H9 (cell line): ENCODE results near the gene PPIP5K2. TPM values are rescaled to one million over a fixed set of nuclear protein-coding genes. Genes with fewer than 3 reads are reported as not detected.

Experiments used
- DNase-seq: peaks from one replicate; pipeline ENCODE4 v3.0.0-alpha.2; 2017
- H2AFZ ChIP-seq: one replicate; pipeline ENCODE4 v1.6.1; 2013; ENCODE audit warnings: mild to moderate bottlenecking, low read length, control low read depth, moderate library complexity
- H2AK5ac ChIP-seq: 2 replicates; pipeline ENCODE4 v1.6.1; 2013; ENCODE audit warnings: low read length, control low read depth, mixed read lengths; ENCODE audit not compliant: insufficient read length
- H2BK120ac ChIP-seq: one replicate; pipeline ENCODE4 v1.6.1; 2013; ENCODE audit warnings: low read depth, mild to moderate bottlenecking, low read length, control low read depth, inconsistent platforms; ENCODE audit not compliant: poor library complexity, severe bottlenecking
- H2BK12ac ChIP-seq: 2 replicates; pipeline ENCODE4 v1.6.1; 2013; ENCODE audit warnings: low read length, control low read depth, mixed read lengths, low read depth; ENCODE audit not compliant: insufficient read length
- H2BK15ac ChIP-seq: 2 replicates; pipeline ENCODE4 v1.6.1; 2013; ENCODE audit warnings: low read depth, low read length, control low read depth
- H2BK20ac ChIP-seq: one replicate; pipeline ENCODE4 v1.6.1; 2013; ENCODE audit warnings: low read depth, mild to moderate bottlenecking, low read length, control low read depth, inconsistent platforms; ENCODE audit not compliant: poor library complexity, severe bottlenecking
- H2BK5ac ChIP-seq: 2 replicates; pipeline ENCODE4 v1.6.1; 2013; ENCODE audit warnings: low read length, control low read depth, mixed read lengths; ENCODE audit not compliant: insufficient read length
- H3K14ac ChIP-seq: 2 replicates; pipeline ENCODE4 v1.6.1; 2013; ENCODE audit warnings: low read length, control low read depth; ENCODE audit not compliant: insufficient read depth
- H3K18ac ChIP-seq: 2 replicates; pipeline ENCODE4 v1.6.1; 2013; ENCODE audit warnings: low read depth, mild to moderate bottlenecking, mixed read lengths, low read length, control low read depth; ENCODE audit not compliant: insufficient read length
- H3K23ac ChIP-seq: 2 replicates; pipeline ENCODE4 v1.6.1; 2013; ENCODE audit warnings: low read length, control low read depth, mixed read lengths, low read depth; ENCODE audit not compliant: insufficient read length
- H3K23me2 ChIP-seq: 2 replicates; pipeline ENCODE4 v1.6.1; 2013; ENCODE audit warnings: low read depth, mild to moderate bottlenecking, mixed read lengths, low read length, control low read depth; ENCODE audit not compliant: insufficient read length, poor library complexity, severe bottlenecking
- H3K27ac ChIP-seq: 2 replicates; pipeline ENCODE4 v1.5.1; 2013; ENCODE audit warnings: low read length, control low read depth, mixed read lengths, low read depth; ENCODE audit not compliant: insufficient read length
- H3K27me3 ChIP-seq: 2 replicates; pipeline ENCODE4 v1.6.1; 2013; ENCODE audit warnings: low read length, control low read depth, inconsistent platforms; ENCODE audit not compliant: insufficient read depth
- H3K4ac ChIP-seq: 2 replicates; pipeline ENCODE4 v1.6.1; 2013; ENCODE audit warnings: low read depth, mild to moderate bottlenecking, control low read depth, inconsistent platforms, low read length, moderate library complexity
- H3K4me1 ChIP-seq: 2 replicates; pipeline ENCODE4 v1.6.1; 2013; ENCODE audit warnings: low read length, control low read depth, inconsistent platforms; ENCODE audit not compliant: insufficient read depth
- H3K4me2 ChIP-seq: 2 replicates; pipeline ENCODE4 v1.6.1; 2013; ENCODE audit warnings: low read length, control low read depth, mixed read lengths; ENCODE audit not compliant: insufficient read length, insufficient read depth
- H3K56ac ChIP-seq: 2 replicates; pipeline ENCODE4 v1.6.1; 2013; ENCODE audit warnings: low read depth, mild to moderate bottlenecking, mixed read lengths, low read length, control low read depth; ENCODE audit not compliant: insufficient read length
- H3K79me1 ChIP-seq: 2 replicates; pipeline ENCODE4 v1.6.1; 2013; ENCODE audit warnings: low read depth, mild to moderate bottlenecking, moderate library complexity, low read length, control low read depth, inconsistent platforms; ENCODE audit not compliant: insufficient read depth, poor library complexity, severe bottlenecking
- H3K79me2 ChIP-seq: 2 replicates; pipeline ENCODE4 v1.6.1; 2013; ENCODE audit warnings: low read length, control low read depth, inconsistent platforms; ENCODE audit not compliant: insufficient read depth
- H3K9ac ChIP-seq: 2 replicates; pipeline ENCODE4 v1.6.1; 2013; ENCODE audit warnings: low read length, control low read depth, mixed read lengths; ENCODE audit not compliant: insufficient read length; ENCODE audit errors: extremely low read depth
- H3K9me3 ChIP-seq: one replicate; pipeline ENCODE4 v1.6.1; 2013; ENCODE audit warnings: low read depth, low read length, inconsistent platforms; ENCODE audit not compliant: control insufficient read depth
- H3T11ph ChIP-seq: one replicate; pipeline ENCODE4 v1.6.1; 2013; ENCODE audit warnings: mild to moderate bottlenecking, low read length, control low read depth, inconsistent platforms
- H4K20me1 ChIP-seq: one replicate; pipeline ENCODE4 v1.6.1; 2013; ENCODE audit not compliant: control insufficient read depth, insufficient read length, insufficient read depth
- H4K5ac ChIP-seq: 2 replicates; pipeline ENCODE4 v1.6.1; 2013; ENCODE audit warnings: low read depth, mild to moderate bottlenecking, mixed read lengths, low read length, control low read depth; ENCODE audit not compliant: insufficient read length
- H4K8ac ChIP-seq: replicated peaks from 2 replicates; pipeline ENCODE4 v1.6.1; 2013; ENCODE audit warnings: low read length, control low read depth, mixed read lengths, low read depth; ENCODE audit not compliant: insufficient read length
- H4K91ac ChIP-seq: 2 replicates; pipeline ENCODE4 v1.6.1; 2013; ENCODE audit warnings: low read depth, mild to moderate bottlenecking, moderate library complexity, mixed read lengths, low read length, control low read depth; ENCODE audit not compliant: insufficient read length
- H3K27ac Mint-ChIP-seq, 3 experiments: 2 replicates in 2 of 3; 3 replicates in 1 of 3; pipeline ENCODE4 v1.8.0; 2020 to 2021; ENCODE audit warnings: mixed read lengths in 3 of 3, mild to moderate bottlenecking in 1 of 3, moderate library complexity in 1 of 3
- H3K27me3 Mint-ChIP-seq: 2 replicates; pipeline ENCODE4 v1.8.0; 2021; ENCODE audit warnings: low read depth, mild to moderate bottlenecking, moderate library complexity, mixed read lengths
- H3K36me3 Mint-ChIP-seq, 3 experiments: 2 replicates in 2 of 3; 3 replicates in 1 of 3; pipeline ENCODE4 v1.8.0; 2020 to 2021; ENCODE audit warnings: low read depth in 3 of 3, mixed read lengths in 3 of 3; ENCODE audit not compliant: insufficient read depth in 1 of 3
- H3K4me1 Mint-ChIP-seq, 2 experiments: 2 replicates each; pipeline ENCODE4 v1.8.0; 2020; ENCODE audit warnings: mixed read lengths in 2 of 2
- H3K4me3 Mint-ChIP-seq, 2 experiments: 2 replicates in 1 of 2; 3 replicates in 1 of 2; pipeline ENCODE4 v1.8.0; 2020 to 2021; ENCODE audit warnings: mild to moderate bottlenecking in 2 of 2, mixed read lengths in 2 of 2, moderate library complexity in 1 of 2
- H3K9me3 Mint-ChIP-seq, 2 experiments: 2 replicates in 1 of 2; 3 replicates in 1 of 2; pipeline ENCODE4 v1.8.0; 2020; ENCODE audit warnings: mild to moderate bottlenecking in 2 of 2, mixed read lengths in 2 of 2, moderate library complexity in 1 of 2
- WGBS: extraction: QIAGEN DNeasy Blood & Tissue Kit; methylation state at CpG from one replicate; pipeline ENCODE4 v1.1.7; 2013; ENCODE audit warnings: missing lambda C conversion rate, low lambda C conversion rate, mixed read lengths; ENCODE audit not compliant: insufficient read length; ENCODE audit errors: extremely low coverage; 5-methylcytosine and 5-hydroxymethylcytosine counted together
- total RNA-seq: library from RNA; stranded (reverse); gene quantifications from 2 replicates; pipeline ENCODE4 v1.2.1, GENCODE V29; 2021
- TF ChIP-seq, protein P1 (sequence below): fragments of 200-600 bp; sonication (generic); conservative IDR thresholded peaks from 3 replicates; pipeline ENCODE4 v1.8.0; 2021; ENCODE audit warnings: antibody characterized with exemption, mild to moderate bottlenecking

Gene PPIP5K2
- total RNA-seq, 1 experiment from 2014 or later: 43.8 TPM

DNA sequence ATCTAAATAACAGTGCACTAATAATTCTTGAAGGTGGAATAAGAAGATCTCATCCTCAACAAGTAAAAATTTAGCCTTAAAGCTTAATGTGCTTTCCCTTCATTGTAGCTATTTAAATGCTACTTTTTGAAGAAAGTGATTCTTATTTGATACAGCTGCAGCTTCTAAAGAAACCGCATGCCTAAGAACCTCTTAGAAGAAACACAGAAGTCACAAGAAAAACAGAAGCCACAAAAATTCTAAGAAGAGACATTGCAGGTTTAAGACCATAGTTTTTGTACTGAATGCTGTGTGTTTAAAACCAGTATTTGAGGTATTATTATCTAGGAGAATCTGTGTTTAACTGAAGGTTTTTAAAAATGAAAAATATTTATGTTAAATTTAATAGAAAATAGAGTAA lies 68.3 kb downstream of the PPIP5K2 start:
- H3K56ac ChIP-seq: no peak overlapping the region
- no peaks in the 10 kb centered on the region for H3K79me1 ChIP-seq
- H2BK120ac ChIP-seq: no peak overlapping the region
- H3K18ac ChIP-seq: no peak overlapping the region
- H3K23ac ChIP-seq: no peak overlapping the region
- no peak overlapping the region for H3K9ac ChIP-seq
- no peaks in the 10 kb centered on the region for H3K9me3 ChIP-seq
- no peak overlapping the region for H3K4me2 ChIP-seq
- H2BK5ac ChIP-seq: no peak overlapping the region
- H3T11ph ChIP-seq: no peak overlapping the region
- H2BK12ac ChIP-seq: no peak overlapping the region
- WGBS: no CpG with 5 or more reads among the region's 1 CpG
- DNase-seq: no peak
- no peak overlapping the region for H4K91ac ChIP-seq
- no peak overlapping the region for H2AFZ ChIP-seq
- H3K79me2 ChIP-seq: no peaks in the 10 kb centered on the region
- no peak overlapping the region for H3K27ac ChIP-seq
- H3K23me2 ChIP-seq: no peaks in the 10 kb centered on the region
- no peak overlapping the region for H4K5ac ChIP-seq
- H3K27me3 Mint-ChIP-seq: no peaks in the 10 kb centered on the region
- no peak overlapping the region for H2BK20ac ChIP-seq
- H3K27ac Mint-ChIP-seq: no peak overlapping the region; a peak in 1 of 7 replicates
- H3K4me1 ChIP-seq: no peaks in the 10 kb centered on the region
- H3K27me3 ChIP-seq: no peaks in the 10 kb centered on the region
- H4K20me1 ChIP-seq: no peaks in the 10 kb centered on the region
- H3K9me3 Mint-ChIP-seq: no peaks in the 10 kb centered on the region
- no peak overlapping the region for H2AK5ac ChIP-seq
- no peak overlapping the region for H2BK15ac ChIP-seq
- no peak overlapping the region for H3K4ac ChIP-seq
- H3K4me3 Mint-ChIP-seq: no peak overlapping the region
- peaks cover 0 to 8% (median 4%) of the 10 kb centered on the region in 3 experiments; a peak in 4 of 7 replicates for H3K36me3 Mint-ChIP-seq
- TF ChIP-seq, protein P1, sequence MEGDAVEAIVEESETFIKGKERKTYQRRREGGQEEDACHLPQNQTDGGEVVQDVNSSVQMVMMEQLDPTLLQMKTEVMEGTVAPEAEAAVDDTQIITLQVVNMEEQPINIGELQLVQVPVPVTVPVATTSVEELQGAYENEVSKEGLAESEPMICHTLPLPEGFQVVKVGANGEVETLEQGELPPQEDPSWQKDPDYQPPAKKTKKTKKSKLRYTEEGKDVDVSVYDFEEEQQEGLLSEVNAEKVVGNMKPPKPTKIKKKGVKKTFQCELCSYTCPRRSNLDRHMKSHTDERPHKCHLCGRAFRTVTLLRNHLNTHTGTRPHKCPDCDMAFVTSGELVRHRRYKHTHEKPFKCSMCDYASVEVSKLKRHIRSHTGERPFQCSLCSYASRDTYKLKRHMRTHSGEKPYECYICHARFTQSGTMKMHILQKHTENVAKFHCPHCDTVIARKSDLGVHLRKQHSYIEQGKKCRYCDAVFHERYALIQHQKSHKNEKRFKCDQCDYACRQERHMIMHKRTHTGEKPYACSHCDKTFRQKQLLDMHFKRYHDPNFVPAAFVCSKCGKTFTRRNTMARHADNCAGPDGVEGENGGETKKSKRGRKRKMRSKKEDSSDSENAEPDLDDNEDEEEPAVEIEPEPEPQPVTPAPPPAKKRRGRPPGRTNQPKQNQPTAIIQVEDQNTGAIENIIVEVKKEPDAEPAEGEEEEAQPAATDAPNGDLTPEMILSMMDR: no peak
- H3K4me1 Mint-ChIP-seq: no peaks in the 10 kb centered on the region
- H4K8ac ChIP-seq: no peak overlapping the region
- no peak overlapping the region for H3K14ac ChIP-seq
